BLaER1 treated with 17β-estradiol and CSF1 and Interleukin-3, amounts not matched to agents 10 nM and 100 nM (cell line): ENCODE measurements around the gene CDKAL1.
"Not testable (repeated sequence)": the region's sequence is repeated elsewhere in the genome, so short reads cannot be mapped to it uniquely, and the experiment has no call there.

Source experiments
- H3K27ac ChIP-seq, 11 experiments: shearing (Covaris generic); formaldehyde crosslinking; 2 replicates each; pipeline ENCODE4 v1.8.1; 2022
- H3K27me3 ChIP-seq, 11 experiments: shearing (Covaris generic); formaldehyde crosslinking; 2 replicates each; pipeline ENCODE4 v1.8.1; 2022
- H3K36me3 ChIP-seq, 11 experiments: shearing (Covaris generic); formaldehyde crosslinking; 2 replicates each; pipeline ENCODE4 v1.8.1; 2022
- H3K4me1 ChIP-seq, 10 experiments: shearing (Covaris generic); formaldehyde crosslinking; 2 replicates each; pipeline ENCODE4 v1.8.1; 2022
- H3K4me2 ChIP-seq, 11 experiments: shearing (Covaris generic); formaldehyde crosslinking; 2 replicates each; pipeline ENCODE4 v1.8.1; 2022
- H3K4me3 ChIP-seq, 10 experiments: shearing (Covaris generic); formaldehyde crosslinking; 2 replicates each; pipeline ENCODE4 v1.8.1; 2022
- H3K9ac ChIP-seq, 11 experiments: shearing (Covaris generic); formaldehyde crosslinking; 2 replicates each; pipeline ENCODE4 v1.8.1; 2022
- H3K9me3 ChIP-seq, 11 experiments: shearing (Covaris generic); formaldehyde crosslinking; replicated peaks in 1 of 11; 2 replicates each; pipeline ENCODE4 v1.8.1; 2022
- H4K20me1 ChIP-seq, 11 experiments: shearing (Covaris generic); formaldehyde crosslinking; 2 replicates each; pipeline ENCODE4 v1.8.1; 2022
- Cebpa-rat ChIP-seq, 11 experiments: shearing (Covaris generic); IDR thresholded peaks; 2 replicates each; pipeline ENCODE4 v1.8.1; 2022

CDKAL1 gene

GRCh38 chr6:20575125-20575524 is 40.9 kb downstream of the CDKAL1 start:
- Histone ChIP-seq H3K27ac (no peak overlapping the region), H3K9me3 (no peaks in the 10 kb centered on the region), H4K20me1 (no peaks in the 10 kb centered on the region), H3K4me1 (peaks cover 0 to 31% (median 12%) of the 10 kb centered on the region in 10 experiments; a peak in 12 of 20 replicates), H3K27me3 (no peaks in the 10 kb centered on the region), H3K36me3 (peaks cover 20 to 70% (median 38%) of the 10 kb centered on the region in 11 experiments), H3K9ac (no peak overlapping the region), H3K4me2 (no peak overlapping the region), H3K4me3 (no peak overlapping the region)
- TF ChIP-seq Cebpa-rat (IDR thresholded peaks at IDR 0.05) = no peak

GRCh38 chr6:20575704-20576451 is 41.6 kb downstream of the CDKAL1 start:
- H3K27me3 ChIP-seq = no peaks in the 10 kb centered on the region
- no peak for TF ChIP-seq Cebpa-rat (IDR thresholded peaks at IDR 0.05)
- H3K27ac ChIP-seq = no peak overlapping the region
- H3K4me3 ChIP-seq = no peak overlapping the region
- H3K4me1 ChIP-seq = peaks cover 0 to 31% (median 12%) of the 10 kb centered on the region in 10 experiments; a peak in 12 of 20 replicates
- H3K9ac ChIP-seq = no peak overlapping the region
- H3K4me2 ChIP-seq = no peak overlapping the region
- no peaks in the 10 kb centered on the region for H3K9me3 ChIP-seq
- no peaks in the 10 kb centered on the region for H4K20me1 ChIP-seq
- peaks cover 20 to 68% (median 40%) of the 10 kb centered on the region in 11 experiments for H3K36me3 ChIP-seq

- Histone ChIP-seq H4K20me1 (no peaks in the 10 kb centered on the region), H3K4me3 (no peak overlapping the region), H3K9me3 (no peaks in the 10 kb centered on the region), H3K27ac (no peak overlapping the region), H3K27me3 (no peaks in the 10 kb centered on the region), H3K9ac (no peak overlapping the region), H3K4me1 (peaks cover 0 to 17% (median 11%) of the 10 kb centered on the region in 10 experiments; a peak in 12 of 20 replicates), H3K36me3 (peaks cover 20 to 68% (median 42%) of the 10 kb centered on the region in 11 experiments), H3K4me2 (no peak overlapping the region)
- no peak for TF ChIP-seq Cebpa-rat (IDR thresholded peaks at IDR 0.05)
These were observed 43.0 kb downstream of the CDKAL1 start for GRCh38 chr6:20577173-20577688.

- H3K9me3 ChIP-seq = peaks cover 0 to 6% (median 0%) of the 10 kb centered on the region in 11 experiments; a peak in 2 of 22 replicates
- no peak for TF ChIP-seq Cebpa-rat (IDR thresholded peaks at IDR 0.05)
- no peaks in the 10 kb centered on the region for H4K20me1 ChIP-seq
- peaks cover 0 to 7% (median 5%) of the 10 kb centered on the region in 10 experiments; a peak in 8 of 20 replicates for H3K4me1 ChIP-seq
- H3K27me3 ChIP-seq = no peaks in the 10 kb centered on the region
- no peak overlapping the region for H3K9ac ChIP-seq
- H3K4me3 ChIP-seq = no peak overlapping the region
- no peak overlapping the region for H3K4me2 ChIP-seq
- H3K36me3 ChIP-seq = peaks cover 30 to 71% (median 51%) of the 10 kb centered on the region in 11 experiments
- H3K27ac ChIP-seq = no peak overlapping the region
These were observed 46.8 kb downstream of the CDKAL1 start for GRCh38 chr6:20581070-20581469.

GRCh38 chr6:20582586-20583443 is 48.6 kb downstream of the CDKAL1 start:
- TF ChIP-seq Cebpa-rat (IDR thresholded peaks at IDR 0.05) = no peak
- peaks cover 17 to 71% (median 48%) of the 10 kb centered on the region in 11 experiments; a peak in 20 of 22 replicates for H3K36me3 ChIP-seq
- H3K4me3 ChIP-seq = no peak overlapping the region
- H3K4me2 ChIP-seq = no peak overlapping the region
- no peak overlapping the region for H3K9ac ChIP-seq
- H3K27me3 ChIP-seq = no peaks in the 10 kb centered on the region
- H3K27ac ChIP-seq = no peak overlapping the region
- H3K9me3 ChIP-seq = peaks cover 0 to 18% (median 0%) of the 10 kb centered on the region in 11 experiments; a peak in 3 of 22 replicates
- H3K4me1 ChIP-seq = peaks cover 0 to 7% (median 5%) of the 10 kb centered on the region in 10 experiments; a peak in 8 of 20 replicates
- H4K20me1 ChIP-seq = no peaks in the 10 kb centered on the region

GRCh38 chr6:20583444-20583800 is 49.2 kb downstream of the CDKAL1 start:
- H3K9me3 ChIP-seq = peaks cover 0 to 18% (median 0%) of the 10 kb centered on the region in 11 experiments; a peak in 3 of 22 replicates
- H3K27ac ChIP-seq = no peak overlapping the region
- no peak overlapping the region for H3K4me2 ChIP-seq
- peaks cover 17 to 71% (median 46%) of the 10 kb centered on the region in 11 experiments; a peak in 20 of 22 replicates for H3K36me3 ChIP-seq
- H4K20me1 ChIP-seq = no peaks in the 10 kb centered on the region
- H3K27me3 ChIP-seq = no peaks in the 10 kb centered on the region
- no peak overlapping the region for H3K4me3 ChIP-seq
- H3K9ac ChIP-seq = no peak overlapping the region
- peaks cover 0 to 7% (median 5%) of the 10 kb centered on the region in 10 experiments; a peak in 8 of 20 replicates for H3K4me1 ChIP-seq
- no peak for TF ChIP-seq Cebpa-rat (IDR thresholded peaks at IDR 0.05)

GRCh38 chr6:20584100-20584731 is 50.0 kb downstream of the CDKAL1 start:
- Histone ChIP-seq H3K9ac (no peak overlapping the region), H4K20me1 (no peaks in the 10 kb centered on the region), H3K4me2 (peak overlapping the region in 8 of 11 experiments; percentile 6 to 37 (median 18); a peak in 9 of 22 replicates), H3K9me3 (peaks cover 0 to 18% (median 0%) of the 10 kb centered on the region in 11 experiments; a peak in 3 of 22 replicates), H3K27ac (no peak overlapping the region), H3K36me3 (peaks cover 12 to 63% (median 38%) of the 10 kb centered on the region in 11 experiments; a peak in 19 of 22 replicates), H3K4me3 (no peak overlapping the region), H3K4me1 (peaks cover 3 to 9% (median 5%) of the 10 kb centered on the region in 10 experiments; a peak in 8 of 20 replicates), H3K27me3 (no peaks in the 10 kb centered on the region)
- no peak for TF ChIP-seq Cebpa-rat (IDR thresholded peaks at IDR 0.05)

- no peak overlapping the region for H3K4me2 ChIP-seq
- peaks cover 2 to 8% (median 2%) of the 10 kb centered on the region in 10 experiments; a peak in 8 of 20 replicates for H3K4me1 ChIP-seq
- TF ChIP-seq Cebpa-rat (IDR thresholded peaks at IDR 0.05) = no peak
- H3K36me3 ChIP-seq = peaks cover 16 to 64% (median 31%) of the 10 kb centered on the region in 11 experiments; a peak in 20 of 22 replicates
- peaks cover 8 to 42% (median 24%) of the 10 kb centered on the region in 11 experiments; a peak in 20 of 22 replicates for H3K9me3 ChIP-seq
- no peak overlapping the region for H3K9ac ChIP-seq
- H3K27me3 ChIP-seq = no peaks in the 10 kb centered on the region
- H3K4me3 ChIP-seq = no peak overlapping the region
- no peak overlapping the region for H3K27ac ChIP-seq
- no peaks in the 10 kb centered on the region for H4K20me1 ChIP-seq
These were observed 55.0 kb downstream of the CDKAL1 start for GRCh38 chr6:20589266-20589665.

GRCh38 chr6:20590476-20590875 is 56.2 kb downstream of the CDKAL1 start:
- not testable (repeated sequence) for H3K27me3 ChIP-seq, H3K9ac ChIP-seq, H3K4me2 ChIP-seq, H4K20me1 ChIP-seq, H3K4me3 ChIP-seq, H3K27ac ChIP-seq, H3K4me1 ChIP-seq
- peaks cover 14 to 54% (median 32%) of the 10 kb centered on the region in 11 experiments; a peak in 21 of 22 replicates for H3K9me3 ChIP-seq
- peaks cover 15 to 66% (median 31%) of the 10 kb centered on the region in 11 experiments; a peak in 20 of 22 replicates for H3K36me3 ChIP-seq

GRCh38 chr6:20594299-20594853 is 60.1 kb downstream of the CDKAL1 start:
- not testable (repeated sequence) for H4K20me1 ChIP-seq, H3K4me2 ChIP-seq, H3K9ac ChIP-seq, H3K27me3 ChIP-seq, H3K27ac ChIP-seq, H3K4me3 ChIP-seq, H3K4me1 ChIP-seq
- peaks cover 23 to 54% (median 45%) of the 10 kb centered on the region in 11 experiments for H3K9me3 ChIP-seq
- peaks cover 25 to 62% (median 39%) of the 10 kb centered on the region in 11 experiments for H3K36me3 ChIP-seq
